Suppressor macrophage (primary cell): ENCODE data around the gene ADAMTS14.

Experiments
- DNase-seq, 4 experiments: peaks; one replicate each; pipeline ENCODE4 v3.0.0-alpha.2; 2020 to 2022

The ADAMTS14 gene

DNA sequence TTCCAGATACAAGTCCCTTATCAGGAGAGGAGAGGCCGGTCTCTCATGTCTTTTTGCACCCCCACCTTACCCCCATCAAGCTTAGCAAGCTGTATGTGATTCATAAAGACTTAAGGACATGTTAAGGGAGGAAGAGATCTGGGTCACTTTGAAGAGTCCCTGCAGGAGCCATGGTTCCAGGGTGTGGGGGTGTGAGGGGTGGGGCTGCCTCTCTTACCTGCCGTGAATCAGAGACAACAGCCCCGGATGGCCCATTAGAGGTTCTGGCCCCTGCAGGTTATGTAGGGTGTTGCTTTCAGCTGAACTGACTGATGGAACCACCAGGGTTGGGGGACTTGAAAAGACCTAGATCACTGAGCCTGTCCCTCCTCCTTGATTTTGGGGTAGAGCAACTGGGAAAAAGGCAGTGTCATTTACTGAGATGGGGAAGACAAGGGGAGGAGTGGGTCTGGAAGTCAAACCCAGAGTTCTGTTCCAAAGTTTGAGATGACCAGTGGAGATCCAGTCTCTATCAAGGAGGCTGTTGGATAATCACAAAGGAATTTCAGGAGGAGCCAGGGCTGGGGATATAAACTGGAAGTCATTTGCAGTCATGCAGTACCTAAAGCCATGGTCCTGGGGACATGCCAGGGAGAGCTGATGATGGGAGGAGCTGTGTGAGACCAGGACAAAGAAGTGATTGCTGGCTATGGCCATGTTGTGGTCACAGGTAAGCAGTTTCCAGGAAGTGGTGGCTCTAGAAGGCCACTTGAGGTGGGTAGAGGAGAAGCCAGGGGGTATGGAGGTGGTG, 23.1 kb downstream of the ADAMTS14 start:
- no peak for DNase-seq

DNA sequence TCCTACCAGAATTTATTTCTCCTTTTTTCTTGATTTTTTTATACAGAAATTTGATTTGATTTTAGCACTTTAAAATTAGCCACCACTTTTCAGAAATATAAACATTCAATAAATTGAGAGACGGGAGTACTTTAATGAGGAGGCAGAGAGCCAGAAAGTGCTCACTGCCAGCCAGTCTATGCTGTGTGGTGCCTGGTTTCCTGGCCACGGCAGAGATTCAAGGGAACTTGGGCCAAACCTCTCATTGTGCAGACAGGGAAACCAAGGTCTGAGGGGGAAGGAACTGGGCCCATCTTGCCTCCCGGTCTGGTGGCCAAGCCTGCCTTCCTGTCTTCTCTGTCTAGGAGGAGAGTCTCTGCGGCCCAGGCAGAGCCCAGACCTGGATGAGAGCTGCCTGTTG, 25.9 kb downstream of the ADAMTS14 start:
- no peak for DNase-seq

DNA sequence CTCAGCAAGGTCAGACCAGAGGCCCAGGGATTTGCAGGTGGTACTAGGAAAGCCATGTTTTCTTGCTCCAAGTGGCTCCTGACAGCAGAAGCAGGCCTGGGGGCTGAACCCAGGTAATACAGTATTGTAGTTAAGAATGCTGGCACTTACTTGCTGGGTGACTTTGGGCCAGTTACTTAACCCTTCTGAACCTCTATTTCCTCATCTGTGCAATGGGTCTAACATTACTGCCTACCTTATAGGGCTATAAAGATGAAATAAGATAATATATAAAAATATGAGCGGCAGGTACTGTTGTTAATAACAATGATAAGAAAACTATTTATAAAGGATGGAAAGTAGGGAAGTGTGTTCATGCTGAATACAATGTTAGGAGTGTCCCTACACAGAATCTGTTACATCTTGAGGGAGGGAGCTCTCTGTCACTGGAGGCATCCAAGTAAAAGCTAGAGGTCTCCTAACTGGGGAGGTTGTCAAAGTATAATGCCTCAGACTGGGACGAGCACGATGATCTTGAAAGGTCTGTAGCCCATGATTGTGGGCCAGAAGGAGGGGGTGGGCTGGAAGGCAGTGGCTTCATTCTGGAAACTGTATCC, 26.9 kb downstream of the ADAMTS14 start:
- DNase-seq = no peak

DNA sequence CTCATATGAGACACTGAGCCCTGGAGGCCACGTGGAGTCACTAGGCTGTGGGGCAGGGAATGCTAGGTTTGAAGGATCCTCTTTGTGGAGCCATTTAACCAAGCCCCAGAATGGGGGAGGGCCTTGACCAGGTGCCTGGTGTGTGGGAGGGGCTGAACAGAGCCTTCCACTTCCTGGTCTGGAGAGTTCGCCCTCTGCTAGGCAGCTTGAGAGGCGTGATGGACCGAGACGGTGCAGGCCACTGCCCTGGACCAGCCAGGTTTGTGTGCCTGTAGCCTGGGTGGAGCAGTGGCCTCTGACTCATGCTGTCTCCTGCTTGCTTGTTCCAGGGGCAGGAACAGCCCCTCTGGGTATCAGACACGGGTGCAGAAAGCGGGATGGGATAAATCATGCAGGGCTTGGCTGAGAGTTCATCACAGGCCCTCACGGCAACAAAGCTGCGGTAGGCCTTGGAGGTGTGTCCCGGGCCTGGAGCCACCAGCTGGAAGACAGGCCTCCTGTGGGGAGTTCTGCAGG, 27.4 kb downstream of the ADAMTS14 start:
- no peak for DNase-seq

DNA sequence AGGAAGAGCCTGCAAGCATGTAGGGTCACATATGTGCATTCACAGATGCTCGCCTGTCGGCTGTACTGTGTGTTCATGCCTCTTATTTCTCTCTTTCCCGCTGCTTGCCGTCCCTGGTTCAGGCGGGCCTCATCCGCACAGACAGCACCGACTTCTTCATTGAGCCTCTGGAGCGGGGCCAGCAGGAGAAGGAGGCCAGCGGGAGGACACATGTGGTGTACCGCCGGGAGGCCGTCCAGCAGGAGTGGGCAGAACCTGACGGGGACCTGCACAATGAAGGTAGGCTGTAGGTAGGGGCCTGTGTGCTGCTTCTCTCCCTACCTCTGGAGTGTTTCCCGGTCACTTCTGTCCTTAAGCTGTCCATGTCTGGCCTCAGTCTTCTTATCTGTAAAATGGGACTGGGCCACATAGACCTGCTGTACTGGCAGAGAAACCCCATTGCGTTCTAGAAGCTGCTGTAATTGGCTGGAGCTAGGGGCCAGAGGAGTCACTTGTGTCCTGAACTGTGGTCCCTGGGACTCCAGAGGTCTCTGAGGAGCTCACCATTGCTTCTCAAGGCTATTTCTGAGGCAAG, 30.0 kb downstream of the ADAMTS14 start:
- DNase-seq = no peak

DNA sequence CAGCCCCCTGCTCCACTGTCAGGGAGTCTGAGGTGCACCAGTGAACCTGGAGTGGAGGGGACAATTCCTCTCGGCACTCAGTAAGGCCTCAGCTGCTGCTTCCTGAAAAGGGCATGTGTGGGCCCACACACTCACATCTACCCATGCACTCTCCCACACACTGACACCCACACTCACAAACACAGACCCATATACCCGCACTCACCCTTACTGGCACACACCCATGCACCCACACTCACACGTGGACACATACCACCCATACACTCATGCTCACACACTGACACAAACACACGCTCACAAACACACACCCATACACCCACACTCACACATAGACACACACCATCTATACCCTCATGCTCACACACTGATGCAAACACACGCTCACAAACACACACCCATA, 31.9 kb downstream of the ADAMTS14 start:
- DNase-seq = no peak

DNA sequence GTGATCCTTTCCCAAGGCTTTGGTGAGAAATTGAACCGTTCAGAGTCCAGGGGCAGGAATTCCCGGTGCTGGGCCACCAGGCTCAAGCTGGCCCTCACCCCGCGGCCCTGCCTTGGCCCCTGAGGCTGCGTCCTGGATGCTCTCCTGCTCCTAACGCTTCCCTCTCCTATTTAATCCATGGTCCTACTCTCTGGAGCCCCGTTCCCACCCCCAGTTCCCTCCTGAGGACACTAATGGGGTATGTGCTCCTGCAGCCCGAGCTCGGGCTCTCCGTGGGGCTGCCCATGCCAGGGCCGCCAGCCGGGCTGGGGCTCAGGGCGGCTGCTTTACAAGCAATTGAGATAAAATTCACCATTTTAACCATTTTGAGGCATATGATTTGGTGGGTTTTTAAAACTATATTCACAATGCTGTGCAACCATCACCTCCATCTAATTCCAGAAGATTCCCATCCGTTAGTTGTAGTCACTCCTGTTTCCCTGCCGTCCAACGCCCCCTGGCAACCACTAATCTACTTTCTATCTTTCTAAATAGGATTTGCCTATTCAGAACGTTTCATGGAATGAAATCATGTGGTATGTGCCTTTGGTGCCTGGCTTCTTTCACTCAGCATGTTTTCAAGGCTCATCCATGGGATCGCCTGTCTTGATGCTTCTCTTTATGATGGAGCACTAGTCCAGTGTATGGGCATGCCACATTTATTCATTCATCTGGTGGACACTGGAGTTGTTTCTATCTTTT, 33.0 kb downstream of the ADAMTS14 start:
- no peak for DNase-seq

DNA sequence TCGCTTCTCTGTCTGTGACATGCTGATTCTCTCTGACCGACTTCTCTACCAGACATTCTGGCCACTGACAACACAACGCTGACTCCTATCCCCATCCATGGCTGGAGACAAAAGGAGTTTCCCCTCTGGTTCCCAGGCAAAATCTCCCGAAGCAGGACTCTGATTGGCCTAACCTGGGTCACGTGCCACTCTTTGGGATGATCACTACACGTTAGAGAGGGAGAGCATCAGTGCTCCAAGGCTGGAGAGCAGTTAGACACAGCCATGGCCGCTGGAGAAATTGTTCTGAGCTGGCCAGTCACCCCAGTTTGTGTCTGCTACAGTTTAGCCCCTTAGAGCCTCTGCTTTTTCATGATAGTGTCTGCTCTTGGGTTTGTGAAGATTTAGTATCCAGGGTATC, 38.9 kb downstream of the ADAMTS14 start:
- DNase-seq = no peak

DNA sequence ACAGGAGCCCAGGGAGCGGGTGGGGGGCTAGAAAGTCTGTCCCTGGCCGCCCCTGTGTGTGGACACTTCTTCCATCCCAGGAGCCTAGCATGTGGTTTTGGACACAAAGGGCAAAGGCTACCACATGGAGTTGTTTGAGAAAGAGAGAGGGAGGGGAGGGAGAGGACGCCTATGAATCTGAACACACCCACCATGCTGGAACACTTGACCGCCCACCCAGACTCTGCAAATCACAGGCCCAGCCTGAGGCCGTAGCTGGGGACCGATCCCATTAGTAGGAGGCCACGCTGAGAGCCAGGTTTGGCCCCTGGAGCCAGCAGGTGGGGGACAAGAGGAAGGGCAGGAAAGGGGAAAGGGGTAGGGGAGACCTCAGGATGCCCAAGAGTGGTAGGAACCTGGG, 39.6 kb downstream of the ADAMTS14 start:
- no peak for DNase-seq

DNA sequence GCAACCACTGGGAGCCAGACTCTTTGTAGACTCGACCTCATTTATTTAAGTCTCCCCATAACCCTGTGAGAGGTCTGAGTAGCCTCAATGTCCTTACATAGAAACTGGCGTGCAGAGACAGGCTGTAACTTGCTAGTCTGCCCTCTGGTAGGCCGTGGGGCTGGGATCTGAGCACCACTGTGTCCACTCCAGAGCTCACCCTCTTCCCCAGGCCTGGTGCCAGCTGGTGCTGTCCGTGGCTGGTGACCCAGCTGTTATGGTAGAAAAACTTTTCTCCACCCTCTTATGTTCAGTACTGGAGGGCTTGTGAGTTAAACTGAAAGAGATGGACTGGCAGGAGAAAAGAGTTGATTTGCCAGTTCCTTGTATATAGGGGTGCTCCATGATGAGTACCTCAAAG, 41.9 kb downstream of the ADAMTS14 start:
- DNase-seq = no peak

DNA sequence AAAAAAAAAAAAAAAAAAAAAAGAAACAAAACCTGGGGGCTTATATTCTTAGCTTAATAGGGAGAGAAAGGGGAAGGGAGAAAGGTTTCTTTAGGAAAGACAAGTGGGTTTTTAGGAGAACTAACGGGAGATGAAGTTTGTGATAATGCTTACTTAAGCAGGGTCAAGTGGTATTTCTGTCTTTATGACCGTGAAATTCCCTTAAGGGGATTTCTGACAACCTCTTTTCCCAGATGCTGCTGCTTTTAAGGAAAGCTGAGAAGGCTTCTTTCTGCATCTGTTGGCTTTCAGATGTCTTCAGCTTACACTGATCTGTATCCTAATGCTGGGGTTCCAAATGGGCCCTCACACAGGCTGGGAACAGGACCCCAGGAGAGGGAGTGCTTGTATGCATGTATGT, 42.6 kb downstream of the ADAMTS14 start:
- peak in 2 of 4 experiments; percentile 11 to 14 for DNase-seq

DNA sequence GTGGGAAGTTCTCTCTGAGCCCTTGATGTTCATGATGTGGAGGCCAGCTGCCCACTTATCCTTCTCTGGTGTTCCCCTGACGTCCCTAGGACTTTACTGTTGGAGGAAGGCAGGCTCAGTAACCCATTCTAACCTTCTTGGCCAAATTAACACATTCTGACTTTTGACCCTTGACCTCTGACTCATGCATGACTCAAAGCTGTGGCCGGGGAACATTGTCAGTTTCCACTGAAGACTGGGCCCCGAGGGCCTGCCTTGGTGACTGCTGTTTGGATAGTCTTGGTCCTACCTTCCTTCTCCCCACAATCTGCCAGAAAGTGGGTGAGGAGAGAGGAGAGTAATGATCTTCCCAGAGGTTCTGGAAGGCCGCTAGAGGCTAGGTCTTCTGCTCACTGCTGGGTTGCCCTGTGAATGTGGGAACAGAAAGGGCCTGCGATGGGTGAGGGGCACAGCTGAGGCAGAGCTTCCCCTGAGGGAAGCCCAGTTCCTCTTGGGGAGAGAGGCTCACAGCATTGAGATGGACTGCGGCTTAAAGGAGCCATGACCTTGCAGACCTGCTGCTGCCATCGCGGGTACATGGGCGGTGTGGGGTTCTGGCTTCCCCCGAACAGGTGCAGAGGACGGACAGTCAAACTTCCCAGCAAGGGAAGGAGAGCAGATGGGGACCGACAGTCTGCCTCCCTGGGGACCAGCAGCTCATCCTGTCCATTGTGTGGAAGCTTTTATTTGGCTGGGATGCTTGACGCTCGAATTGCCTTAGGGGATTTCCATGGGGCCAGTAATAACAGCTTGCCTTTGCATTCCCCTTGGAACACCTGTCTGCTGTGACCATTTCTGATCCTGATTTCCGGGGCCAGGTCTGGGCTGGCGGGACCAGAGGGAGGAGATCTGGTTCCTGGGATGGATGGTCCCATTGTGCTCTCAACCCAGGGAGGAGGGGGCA, 43.8 kb downstream of the ADAMTS14 start:
- peak; percentile 64 to 77 (median 74) for DNase-seq

DNA sequence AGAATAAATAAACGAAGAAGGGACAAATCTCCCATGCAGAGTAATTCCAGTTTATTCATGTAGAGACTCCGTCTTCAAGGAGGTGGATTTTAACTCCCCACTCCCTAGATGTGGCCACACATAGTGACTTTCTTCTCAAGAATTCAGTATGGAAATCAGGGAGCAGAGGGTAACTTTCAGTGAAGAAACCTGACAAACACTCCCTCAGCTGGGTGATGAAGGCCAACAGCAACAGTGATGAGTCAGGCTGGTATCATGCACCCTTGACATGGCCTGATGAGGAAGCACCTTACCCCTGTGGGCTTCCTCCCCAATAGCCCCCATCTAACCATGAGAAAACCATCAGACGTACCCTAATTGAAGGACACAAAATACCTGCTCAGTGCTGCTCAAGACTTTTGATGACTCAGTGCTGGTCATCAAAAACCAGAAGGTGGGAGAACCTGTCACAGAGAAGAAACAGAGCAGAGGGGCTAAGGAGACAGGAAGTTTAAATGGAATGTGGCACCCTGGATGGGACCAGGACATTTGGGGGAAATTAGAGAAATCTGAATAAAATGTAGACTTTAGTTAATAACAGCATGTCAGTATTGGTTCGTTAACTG, 50.6 kb downstream of the ADAMTS14 start:
- DNase-seq = peak in 3 of 4 experiments; percentile 40 to 43 (median 42)

DNA sequence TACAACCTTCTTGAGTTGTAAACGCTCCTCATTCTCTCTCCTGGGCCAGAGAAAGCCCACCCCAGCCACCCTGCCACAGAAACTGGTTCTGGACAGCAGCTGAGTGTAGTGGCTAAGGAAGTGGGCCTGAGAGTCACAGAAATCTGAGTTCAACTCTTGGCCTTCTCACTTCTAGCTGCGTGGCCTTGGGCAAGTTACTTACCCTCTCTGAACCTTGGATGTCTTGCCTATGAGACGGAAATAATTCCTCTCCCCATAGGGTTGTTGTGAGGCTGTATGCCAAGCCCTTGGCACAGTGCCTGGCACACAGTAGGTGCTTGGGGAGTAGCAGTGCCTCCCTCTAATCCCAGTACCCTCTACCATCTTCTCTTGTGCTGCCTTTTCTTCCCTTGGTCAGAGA, 51.5 kb downstream of the ADAMTS14 start:
- DNase-seq = no peak

DNA sequence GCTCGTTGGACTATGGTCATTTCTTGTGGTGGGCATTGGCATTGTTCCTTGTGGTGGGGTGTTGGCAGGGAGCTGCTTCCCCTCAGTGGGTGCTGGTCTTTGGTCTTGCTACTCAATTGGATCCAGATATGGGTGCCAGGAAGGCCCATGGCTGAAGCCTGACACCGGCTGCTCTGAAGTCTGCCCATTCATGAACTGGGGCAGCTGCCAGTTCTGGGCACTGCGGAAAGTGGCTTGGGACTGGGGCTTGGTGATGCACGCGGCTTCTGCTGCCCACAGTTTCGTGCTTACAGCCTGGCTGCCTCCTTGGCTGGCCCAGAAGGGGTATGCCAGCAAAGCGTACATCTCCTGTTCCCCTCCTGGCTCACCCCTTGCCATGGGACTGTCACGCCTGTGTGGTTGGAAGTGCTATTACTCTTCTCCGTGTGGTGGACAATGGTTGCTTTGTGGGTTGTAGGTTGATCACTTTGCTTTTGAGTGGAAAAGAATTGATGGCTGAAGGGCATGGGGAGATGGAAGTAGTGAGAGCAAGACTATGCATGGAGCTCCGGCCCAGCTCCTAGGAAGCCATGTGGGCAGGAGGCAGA, 54.7 kb downstream of the ADAMTS14 start:
- no peak for DNase-seq

DNA sequence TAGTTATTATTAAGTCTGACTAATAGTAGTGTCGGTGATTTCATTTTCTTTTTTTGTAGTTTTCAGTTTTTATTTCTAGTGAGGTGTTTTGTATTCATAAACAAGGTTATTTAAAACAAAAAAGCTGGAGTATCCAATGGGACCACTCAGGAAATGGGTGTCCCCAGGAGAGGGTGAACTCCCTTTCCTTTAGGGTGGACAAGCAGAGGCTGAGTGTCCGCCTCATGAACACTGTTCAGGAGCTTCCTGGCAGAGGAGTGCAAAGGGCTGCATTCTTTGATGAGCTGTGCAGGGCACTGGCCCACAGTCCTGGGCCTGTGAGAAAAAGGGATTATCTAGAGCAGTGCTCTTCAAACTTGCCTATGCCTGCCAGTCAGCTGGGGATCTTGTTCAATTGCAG, 56.0 kb downstream of the ADAMTS14 start:
- DNase-seq = no peak

DNA sequence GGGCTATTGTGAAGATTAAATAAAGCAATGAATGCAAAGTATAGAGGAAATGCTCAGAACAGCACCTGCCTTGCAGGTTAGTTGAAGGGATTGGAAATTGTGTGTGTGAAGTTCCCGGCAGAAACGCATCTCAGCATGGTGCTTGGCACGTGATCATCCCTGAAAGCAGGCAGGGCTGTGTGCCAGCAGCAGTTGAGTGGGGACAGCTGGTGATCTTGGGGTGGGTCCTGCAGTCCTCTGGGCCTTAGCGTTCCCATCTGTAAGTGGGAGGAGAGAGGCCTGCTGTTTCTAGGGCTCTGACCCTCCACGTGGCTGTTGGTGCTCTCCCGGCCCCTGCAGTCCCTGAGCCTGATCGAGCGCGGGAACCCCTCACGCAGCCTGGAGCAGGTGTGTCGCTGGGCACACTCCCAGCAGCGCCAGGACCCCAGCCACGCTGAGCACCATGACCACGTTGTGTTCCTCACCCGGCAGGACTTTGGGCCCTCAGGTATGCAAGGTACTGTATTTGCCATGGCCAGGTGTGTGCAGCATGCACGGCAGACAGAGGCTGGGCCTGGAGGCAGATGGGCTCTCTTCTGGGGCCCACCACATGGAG, 57.6 kb downstream of the ADAMTS14 start:
- no peak for DNase-seq

DNA sequence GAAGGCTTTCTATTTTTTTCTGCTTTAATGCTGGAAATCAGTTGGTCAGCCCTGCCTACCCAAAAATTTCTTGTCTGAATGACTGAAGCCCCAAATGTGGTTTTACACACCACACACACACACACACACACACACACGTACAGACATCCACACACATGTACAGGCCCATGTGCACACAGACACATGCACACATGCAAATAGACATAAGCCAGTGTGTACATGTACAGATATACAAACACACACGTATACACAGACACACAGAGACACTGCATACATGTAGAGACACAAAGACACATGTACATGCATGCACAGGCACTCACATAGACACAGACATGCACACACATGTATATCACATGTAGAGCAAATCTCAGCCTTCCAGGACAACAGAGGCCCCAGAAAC, 58.6 kb downstream of the ADAMTS14 start:
- no peak for DNase-seq

DNA sequence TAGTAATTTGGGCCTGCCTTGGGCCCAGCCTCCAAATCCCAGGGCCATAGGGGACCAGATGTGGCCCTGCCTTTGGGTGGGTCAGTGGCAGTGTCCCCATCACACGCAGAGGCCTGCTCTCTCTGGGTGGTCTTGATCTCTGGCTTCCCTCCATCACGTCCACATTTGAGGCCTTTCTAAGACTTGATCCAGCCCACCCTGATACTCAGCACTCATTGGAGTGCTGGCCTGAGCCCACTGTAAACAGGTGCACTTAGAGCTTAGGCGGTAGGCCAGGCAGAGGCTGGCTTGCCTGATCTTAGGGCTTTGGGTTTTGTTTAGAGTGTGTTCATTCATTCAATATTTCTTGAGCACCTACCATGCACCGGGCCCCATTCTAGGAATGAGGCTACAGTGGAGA, 60.3 kb downstream of the ADAMTS14 start:
- no peak for DNase-seq

DNA sequence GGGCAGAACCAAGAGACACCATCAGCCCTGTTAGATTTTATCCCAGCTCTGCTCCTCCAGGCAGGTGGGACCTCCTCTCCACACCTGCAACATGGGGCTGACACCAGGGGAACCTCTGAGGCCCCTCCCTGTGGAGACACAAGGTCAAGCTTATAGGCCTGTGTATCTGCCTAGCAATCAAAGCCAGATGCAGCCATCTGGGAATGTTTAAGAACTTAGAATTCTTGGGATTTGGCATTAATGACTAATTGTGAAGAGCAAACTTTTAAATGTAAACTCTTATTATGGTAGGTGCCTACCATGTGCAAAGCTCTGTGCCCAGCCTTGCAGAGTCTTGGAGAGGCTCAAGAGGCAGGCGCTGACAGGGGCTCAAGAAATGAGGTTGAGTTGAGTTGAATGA, 60.7 kb downstream of the ADAMTS14 start:
- DNase-seq = no peak

DNA sequence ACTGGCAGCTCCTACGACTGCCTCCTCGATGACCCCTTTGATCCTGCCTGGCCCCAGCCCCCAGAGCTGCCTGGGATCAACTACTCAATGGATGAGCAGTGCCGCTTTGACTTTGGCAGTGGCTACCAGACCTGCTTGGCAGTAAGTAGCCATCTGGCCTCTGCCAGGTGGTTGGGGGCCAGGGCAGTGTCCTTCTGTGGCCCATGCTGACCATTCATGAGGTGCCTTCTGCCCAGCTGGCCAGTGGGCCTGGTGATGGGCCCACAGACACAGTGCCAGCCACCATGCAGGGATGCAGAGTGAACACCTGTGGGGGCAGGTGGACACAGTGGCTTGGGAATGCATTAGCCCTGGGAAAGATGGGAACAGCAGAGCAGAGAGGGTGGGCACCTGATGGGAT, 62.9 kb downstream of the ADAMTS14 start:
- DNase-seq = no peak
